Mammary epithelial cell (primary cell): ENCODE measurements around the gene ZNF101.

ENCODE experiments used
- EZH2 ChIP-seq: IDR thresholded peaks from 2 replicates; pipeline ENCODE4 v1.6.1; 2012; ENCODE audit warnings: low read length, inconsistent platforms, borderline replicate concordance
- TF ChIP-seq, protein P1 (sequence below), 2 donors: IDR thresholded peaks in 1 of 2; conservative IDR thresholded peaks in 1 of 2; 2 replicates each; pipeline ENCODE4 v1.5.1; 2011 to 2012; ENCODE audit warnings: inconsistent platforms in 2 of 2, low read length in 2 of 2, mild to moderate bottlenecking in 2 of 2, control low read depth in 1 of 2, low read depth in 1 of 2; ENCODE audit not compliant: insufficient read depth in 1 of 2; ENCODE audit errors: extremely low read depth in 1 of 2

DNA sequence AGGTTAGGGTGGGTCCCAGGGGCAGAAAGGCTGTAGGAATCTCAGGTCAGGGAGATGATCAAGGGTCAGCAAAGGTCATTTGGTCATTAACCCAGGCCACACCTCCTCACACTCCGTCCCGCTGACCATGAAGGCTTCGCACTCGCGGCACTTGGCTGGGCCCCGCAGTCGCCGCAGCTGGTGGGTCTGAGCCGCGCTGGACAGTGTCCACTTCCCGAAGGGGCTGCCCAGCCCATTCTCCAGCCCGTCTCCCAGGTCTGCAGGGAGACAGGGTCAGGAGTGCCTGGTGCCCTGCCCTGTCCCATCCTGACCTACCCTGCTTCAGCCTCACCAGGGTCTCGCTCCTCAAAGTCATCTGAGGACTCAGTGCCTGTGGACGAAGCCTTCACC lies 33.3 kb upstream of the ZNF101 start:
- TF ChIP-seq, protein P1, sequence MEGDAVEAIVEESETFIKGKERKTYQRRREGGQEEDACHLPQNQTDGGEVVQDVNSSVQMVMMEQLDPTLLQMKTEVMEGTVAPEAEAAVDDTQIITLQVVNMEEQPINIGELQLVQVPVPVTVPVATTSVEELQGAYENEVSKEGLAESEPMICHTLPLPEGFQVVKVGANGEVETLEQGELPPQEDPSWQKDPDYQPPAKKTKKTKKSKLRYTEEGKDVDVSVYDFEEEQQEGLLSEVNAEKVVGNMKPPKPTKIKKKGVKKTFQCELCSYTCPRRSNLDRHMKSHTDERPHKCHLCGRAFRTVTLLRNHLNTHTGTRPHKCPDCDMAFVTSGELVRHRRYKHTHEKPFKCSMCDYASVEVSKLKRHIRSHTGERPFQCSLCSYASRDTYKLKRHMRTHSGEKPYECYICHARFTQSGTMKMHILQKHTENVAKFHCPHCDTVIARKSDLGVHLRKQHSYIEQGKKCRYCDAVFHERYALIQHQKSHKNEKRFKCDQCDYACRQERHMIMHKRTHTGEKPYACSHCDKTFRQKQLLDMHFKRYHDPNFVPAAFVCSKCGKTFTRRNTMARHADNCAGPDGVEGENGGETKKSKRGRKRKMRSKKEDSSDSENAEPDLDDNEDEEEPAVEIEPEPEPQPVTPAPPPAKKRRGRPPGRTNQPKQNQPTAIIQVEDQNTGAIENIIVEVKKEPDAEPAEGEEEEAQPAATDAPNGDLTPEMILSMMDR (conservative IDR thresholded peaks at IDR 0.05 in 1 of 2, IDR thresholded peaks at IDR 0.05 in 1 of 2; ENCODE audit: extremely low read depth in 1 of 2, insufficient read depth in 1 of 2, low read depth in 1 of 2, low read length in 2 of 2), result no peak
- TF ChIP-seq EZH2, result no peak
